Fibroblast of villous mesenchyme (primary cell): ENCODE data around the gene CDH4. TPM values are rescaled to one million over a fixed set of nuclear protein-coding genes. Genes with fewer than 3 reads are reported as not detected.

Experiments
- DNase-seq: peaks from one replicate; pipeline ENCODE4 v3.0.0-alpha.2; 2010; ENCODE audit warnings: low read depth
- H3K4me3 ChIP-seq: 2 replicates; pipeline ENCODE4 v1.5.1; 2011; ENCODE audit warnings: low read depth, mild to moderate bottlenecking, low read length
- total RNA-seq: library from RNA; depleted of rRNA; stranded (reverse); fragments of >200 nt; gene quantifications from 2 replicates; pipeline ENCODE4 v1.2.3, GENCODE V29; 2012
- TF ChIP-seq, protein P1 (sequence below): IDR thresholded peaks from 2 replicates; pipeline ENCODE4 v1.5.1; 2012; ENCODE audit warnings: low read depth, mild to moderate bottlenecking, low read length; ENCODE audit not compliant: insufficient read depth

CDH4 gene
- total RNA-seq, 1 donor, result 1.7 TPM

DNA sequence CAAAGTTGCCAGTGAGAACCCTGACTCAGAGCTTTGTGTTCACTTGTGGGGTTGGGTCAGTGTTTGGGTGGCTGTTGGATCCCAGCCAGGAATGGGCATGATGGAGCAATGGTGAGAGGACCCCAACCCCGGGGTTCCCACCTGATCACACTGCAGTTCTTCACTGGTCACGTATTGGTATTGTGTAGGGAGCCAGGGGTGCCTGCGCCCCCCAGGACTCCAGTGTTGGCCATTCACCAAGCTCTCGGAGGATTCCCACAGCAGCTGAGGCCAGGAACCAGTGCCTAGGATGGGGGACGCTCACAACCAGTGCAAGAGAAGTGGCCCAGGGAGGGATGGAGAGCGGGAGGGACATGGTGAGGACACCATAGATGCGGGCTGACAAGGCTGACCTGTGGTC is 207.2 kb downstream of the CDH4 start:
- no peak for DNase-seq
- TF ChIP-seq, protein P1, sequence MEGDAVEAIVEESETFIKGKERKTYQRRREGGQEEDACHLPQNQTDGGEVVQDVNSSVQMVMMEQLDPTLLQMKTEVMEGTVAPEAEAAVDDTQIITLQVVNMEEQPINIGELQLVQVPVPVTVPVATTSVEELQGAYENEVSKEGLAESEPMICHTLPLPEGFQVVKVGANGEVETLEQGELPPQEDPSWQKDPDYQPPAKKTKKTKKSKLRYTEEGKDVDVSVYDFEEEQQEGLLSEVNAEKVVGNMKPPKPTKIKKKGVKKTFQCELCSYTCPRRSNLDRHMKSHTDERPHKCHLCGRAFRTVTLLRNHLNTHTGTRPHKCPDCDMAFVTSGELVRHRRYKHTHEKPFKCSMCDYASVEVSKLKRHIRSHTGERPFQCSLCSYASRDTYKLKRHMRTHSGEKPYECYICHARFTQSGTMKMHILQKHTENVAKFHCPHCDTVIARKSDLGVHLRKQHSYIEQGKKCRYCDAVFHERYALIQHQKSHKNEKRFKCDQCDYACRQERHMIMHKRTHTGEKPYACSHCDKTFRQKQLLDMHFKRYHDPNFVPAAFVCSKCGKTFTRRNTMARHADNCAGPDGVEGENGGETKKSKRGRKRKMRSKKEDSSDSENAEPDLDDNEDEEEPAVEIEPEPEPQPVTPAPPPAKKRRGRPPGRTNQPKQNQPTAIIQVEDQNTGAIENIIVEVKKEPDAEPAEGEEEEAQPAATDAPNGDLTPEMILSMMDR, result no peak
- H3K4me3 ChIP-seq, result no peak overlapping the region

DNA sequence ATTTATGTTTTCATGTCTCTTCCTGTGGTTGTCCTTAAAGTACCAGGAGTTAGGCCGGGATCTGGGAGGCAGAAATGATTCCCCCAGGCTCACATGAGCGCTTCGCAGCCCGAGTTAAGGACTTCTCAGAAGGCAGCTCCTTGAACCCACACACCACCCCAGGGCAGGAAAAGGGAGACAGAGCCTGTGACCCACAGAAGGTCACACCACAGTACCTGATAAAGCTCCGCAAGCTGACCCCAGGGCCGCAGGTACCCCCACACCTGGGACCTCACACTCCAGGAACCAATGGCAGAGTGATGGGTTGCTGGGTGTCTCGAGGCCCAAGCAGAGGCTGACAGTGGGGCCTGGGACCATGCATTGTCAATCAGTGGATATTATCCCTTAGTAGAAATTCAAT is 207.6 kb downstream of the CDH4 start:
- TF ChIP-seq, protein P1, result no peak
- no peak overlapping the region for H3K4me3 ChIP-seq
- no peak for DNase-seq

DNA sequence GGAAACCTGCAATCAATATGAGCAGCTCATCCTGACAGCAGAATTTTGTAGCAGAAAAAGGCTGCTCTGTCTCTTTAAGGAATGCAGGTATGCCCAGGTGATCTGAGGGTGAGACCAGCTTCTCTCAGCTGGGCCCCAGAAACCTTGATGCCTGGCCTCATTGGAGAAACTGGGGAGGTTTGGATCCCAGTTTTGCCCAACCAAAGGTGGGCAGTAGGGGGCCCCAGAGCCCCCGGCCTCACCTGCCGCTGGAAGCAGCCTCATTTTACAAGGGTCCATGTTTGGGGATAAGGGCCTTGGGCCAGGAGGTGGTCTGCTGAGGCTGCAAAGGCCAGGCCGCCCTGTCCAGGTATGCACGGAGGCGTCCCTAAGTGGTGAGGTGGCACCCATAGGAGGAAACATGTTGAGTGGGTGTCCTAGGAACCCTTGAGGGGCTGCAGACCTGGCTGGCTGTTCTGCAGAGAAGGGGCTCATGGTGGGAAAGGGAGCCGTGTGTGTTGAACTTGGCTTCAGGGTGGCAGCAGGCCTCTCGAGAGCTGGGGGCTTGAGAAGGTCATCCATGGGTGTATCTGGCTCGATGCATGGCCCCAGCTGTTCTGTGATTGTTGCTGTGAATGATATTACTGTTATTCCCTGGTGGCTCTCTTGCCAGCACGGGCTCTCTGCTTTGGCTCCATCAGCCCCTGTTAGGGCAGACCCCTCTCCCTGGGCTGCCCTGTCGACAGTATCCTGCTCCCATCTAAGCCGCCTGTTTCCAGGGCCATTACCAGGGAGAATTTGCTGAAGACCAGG is 208.4 kb downstream of the CDH4 start:
- H3K4me3 ChIP-seq, result no peak overlapping the region
- no peak for DNase-seq
- TF ChIP-seq, protein P1, result no peak

DNA sequence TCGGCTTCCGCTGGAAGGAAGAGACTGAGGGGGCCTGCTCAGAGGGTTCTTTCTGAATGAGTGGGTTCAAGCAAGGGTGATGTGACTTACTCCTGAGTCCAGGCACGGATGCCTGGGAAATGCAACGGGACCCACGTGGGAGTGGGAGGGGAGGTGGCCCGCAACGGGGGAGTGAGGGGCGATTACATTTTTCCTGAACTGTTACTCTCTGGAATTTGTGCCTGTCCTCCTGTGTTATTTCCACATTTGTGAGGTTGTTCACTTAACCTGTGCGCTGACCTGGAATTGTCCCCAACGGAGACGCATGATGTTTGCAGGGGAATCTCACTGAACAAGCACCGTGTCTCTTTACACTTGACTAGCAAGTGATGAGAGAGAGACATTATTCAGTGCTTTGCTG is 209.4 kb downstream of the CDH4 start:
- TF ChIP-seq, protein P1, result no peak
- no peak for DNase-seq
- no peak overlapping the region for H3K4me3 ChIP-seq

DNA sequence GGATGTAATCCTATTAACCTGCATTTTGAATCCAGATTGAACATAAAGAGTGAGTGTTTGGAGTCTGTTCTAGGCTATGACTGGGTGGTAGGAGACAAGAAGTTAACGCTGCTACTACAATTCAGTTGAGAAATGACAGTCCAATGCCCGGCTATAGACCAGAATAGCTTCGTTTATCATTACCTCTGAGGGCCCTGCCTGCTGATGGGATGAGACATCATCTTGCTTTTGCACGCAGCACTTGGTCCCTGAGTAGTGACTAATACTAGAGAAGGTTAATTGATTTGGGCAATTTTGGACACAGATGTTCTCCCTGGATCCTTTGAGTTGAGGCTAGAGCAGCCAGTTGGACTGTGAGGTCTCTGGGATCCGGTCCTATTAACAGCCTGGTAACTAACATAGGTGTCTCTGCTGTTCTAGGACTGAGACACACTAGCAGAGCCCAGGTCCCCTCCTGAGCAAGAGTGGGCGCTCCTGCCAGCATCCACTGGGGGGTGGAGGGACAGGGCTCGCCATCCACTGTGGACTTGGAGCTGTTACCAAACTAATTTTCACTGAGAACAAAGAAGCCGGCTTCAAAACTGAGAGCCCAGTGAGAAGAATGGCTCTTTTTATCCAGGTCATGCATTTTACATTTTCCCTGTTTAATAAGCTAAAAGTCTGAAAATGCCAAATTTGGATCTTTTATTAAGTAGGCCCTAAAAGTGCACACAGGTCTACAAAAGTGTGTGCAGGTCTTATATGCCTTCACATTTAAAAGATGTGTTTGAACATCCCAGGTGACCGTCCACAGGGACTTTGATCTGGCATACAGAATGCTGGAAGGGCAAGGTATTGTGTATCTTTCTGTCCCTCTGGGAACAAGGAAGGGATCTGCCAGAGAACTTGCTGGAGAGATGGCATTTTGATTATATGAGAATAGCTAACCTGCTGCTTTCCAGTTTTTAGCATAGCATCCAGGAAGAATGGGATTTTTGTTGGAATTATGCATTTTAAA is 212.5 kb downstream of the CDH4 start:
- H3K4me3 ChIP-seq, result no peak overlapping the region
- no peak for DNase-seq

DNA sequence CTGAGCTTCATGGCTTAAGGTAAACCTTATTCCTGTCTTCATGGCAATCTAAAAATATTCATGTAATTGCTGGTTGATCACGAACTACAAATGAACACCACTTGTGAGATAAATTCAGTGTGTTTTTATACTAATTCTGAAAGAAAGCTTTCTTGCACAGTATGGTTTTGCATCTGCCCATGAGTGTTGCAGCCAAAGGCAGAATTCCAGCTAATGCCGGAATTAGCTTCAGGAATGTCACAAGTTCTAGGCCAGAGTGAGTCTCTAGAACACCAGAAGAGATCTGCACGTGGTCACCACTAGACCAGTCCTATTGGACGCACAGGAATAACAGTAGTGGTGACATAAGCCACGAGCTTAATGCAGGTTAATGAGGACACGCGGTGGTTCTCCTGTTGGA is 223.7 kb downstream of the CDH4 start:
- TF ChIP-seq, protein P1, result no peak
- no peak overlapping the region for H3K4me3 ChIP-seq
- DNase-seq, result no peak

More for the DNA sequence above, 212.5 kb downstream of the CDH4 start:
- TF ChIP-seq, protein P1, result no peak
